Measurements from ENCODE around the gene C1RL. TPM values are rescaled to one million over a fixed set of nuclear protein-coding genes. Genes with fewer than 3 reads are reported as not detected.

Gene C1RL
- total RNA-seq, 1 experiment from 2014 or later: 17.7 TPM

DNA sequence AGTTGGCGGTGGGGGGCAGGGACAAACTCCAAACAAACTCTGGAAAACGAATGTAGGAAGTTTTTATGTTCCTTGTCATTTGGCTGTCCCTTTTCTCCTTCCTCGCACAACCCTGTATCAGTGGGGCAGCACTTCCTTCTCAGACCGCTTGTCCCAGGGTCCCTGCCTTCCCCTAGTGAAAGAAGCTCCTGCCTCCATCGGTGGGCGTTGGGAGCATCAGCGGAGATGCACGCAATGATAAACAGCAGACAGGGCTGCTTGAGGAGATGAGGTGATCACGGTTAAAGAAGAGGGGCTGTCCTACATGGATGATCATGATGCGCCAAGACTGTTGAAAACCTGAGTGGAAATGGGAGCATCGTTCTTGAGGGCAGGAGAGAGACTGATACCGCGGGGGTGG is 47.9 kb downstream of the C1RL start:
- ChIA-PET CTCF (interaction anchor here (0.6 to 3.2 kb wide), 16 partner anchors 9 to 192 kb away, joined by 3 to 48 read pairs (median 5); partner anchors contain the start of genes C1RL, LPCAT3 and PEX5), POLR2A (interaction anchor here (1.7 kb wide), 1 partner anchor 47 kb away, joined by 7 read pairs; no protein-coding TSS in a partner anchor)
- no peaks in the 10 kb centered on the region for H3K9me3 Mint-ChIP-seq
- TF ChIP-seq, protein P1, sequence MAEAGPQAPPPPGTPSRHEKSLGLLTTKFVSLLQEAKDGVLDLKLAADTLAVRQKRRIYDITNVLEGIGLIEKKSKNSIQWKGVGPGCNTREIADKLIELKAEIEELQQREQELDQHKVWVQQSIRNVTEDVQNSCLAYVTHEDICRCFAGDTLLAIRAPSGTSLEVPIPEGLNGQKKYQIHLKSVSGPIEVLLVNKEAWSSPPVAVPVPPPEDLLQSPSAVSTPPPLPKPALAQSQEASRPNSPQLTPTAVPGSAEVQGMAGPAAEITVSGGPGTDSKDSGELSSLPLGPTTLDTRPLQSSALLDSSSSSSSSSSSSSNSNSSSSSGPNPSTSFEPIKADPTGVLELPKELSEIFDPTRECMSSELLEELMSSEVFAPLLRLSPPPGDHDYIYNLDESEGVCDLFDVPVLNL (CRISPR knock-in tag; IDR thresholded peaks at IDR 0.05; ENCODE audit: borderline replicate concordance, low read depth): no peak
- TF ChIP-seq ZSCAN18 (CRISPR knock-in tag; IDR thresholded peaks at IDR 0.05): no peak
- no peak for TF ChIP-seq TCF7 (CRISPR knock-in tag; IDR thresholded peaks at IDR 0.05; ENCODE audit: low read depth)
- no peak for TF ChIP-seq OVOL2 (CRISPR knock-in tag; IDR thresholded peaks at IDR 0.05; ENCODE audit: borderline replicate concordance)
- TF ChIP-seq ZNF219 (CRISPR knock-in tag; IDR thresholded peaks at IDR 0.05; ENCODE audit: borderline replicate concordance): no peak
- TF ChIP-seq, protein P2, sequence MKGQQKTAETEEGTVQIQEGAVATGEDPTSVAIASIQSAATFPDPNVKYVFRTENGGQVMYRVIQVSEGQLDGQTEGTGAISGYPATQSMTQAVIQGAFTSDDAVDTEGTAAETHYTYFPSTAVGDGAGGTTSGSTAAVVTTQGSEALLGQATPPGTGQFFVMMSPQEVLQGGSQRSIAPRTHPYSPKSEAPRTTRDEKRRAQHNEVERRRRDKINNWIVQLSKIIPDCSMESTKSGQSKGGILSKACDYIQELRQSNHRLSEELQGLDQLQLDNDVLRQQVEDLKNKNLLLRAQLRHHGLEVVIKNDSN (CRISPR knock-in tag; IDR thresholded peaks at IDR 0.05): no peak
- no peak for TF ChIP-seq ZNF263 (CRISPR knock-in tag; IDR thresholded peaks at IDR 0.05; ENCODE audit: low read depth)
- TF ChIP-seq, protein P3, sequence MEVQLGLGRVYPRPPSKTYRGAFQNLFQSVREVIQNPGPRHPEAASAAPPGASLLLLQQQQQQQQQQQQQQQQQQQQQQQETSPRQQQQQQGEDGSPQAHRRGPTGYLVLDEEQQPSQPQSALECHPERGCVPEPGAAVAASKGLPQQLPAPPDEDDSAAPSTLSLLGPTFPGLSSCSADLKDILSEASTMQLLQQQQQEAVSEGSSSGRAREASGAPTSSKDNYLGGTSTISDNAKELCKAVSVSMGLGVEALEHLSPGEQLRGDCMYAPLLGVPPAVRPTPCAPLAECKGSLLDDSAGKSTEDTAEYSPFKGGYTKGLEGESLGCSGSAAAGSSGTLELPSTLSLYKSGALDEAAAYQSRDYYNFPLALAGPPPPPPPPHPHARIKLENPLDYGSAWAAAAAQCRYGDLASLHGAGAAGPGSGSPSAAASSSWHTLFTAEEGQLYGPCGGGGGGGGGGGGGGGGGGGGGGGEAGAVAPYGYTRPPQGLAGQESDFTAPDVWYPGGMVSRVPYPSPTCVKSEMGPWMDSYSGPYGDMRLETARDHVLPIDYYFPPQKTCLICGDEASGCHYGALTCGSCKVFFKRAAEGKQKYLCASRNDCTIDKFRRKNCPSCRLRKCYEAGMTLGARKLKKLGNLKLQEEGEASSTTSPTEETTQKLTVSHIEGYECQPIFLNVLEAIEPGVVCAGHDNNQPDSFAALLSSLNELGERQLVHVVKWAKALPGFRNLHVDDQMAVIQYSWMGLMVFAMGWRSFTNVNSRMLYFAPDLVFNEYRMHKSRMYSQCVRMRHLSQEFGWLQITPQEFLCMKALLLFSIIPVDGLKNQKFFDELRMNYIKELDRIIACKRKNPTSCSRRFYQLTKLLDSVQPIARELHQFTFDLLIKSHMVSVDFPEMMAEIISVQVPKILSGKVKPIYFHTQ (CRISPR knock-in tag; IDR thresholded peaks at IDR 0.05): no peak
- TF ChIP-seq RELA (CRISPR knock-in tag; IDR thresholded peaks at IDR 0.05; ENCODE audit: borderline replicate concordance): no peak
- no peak for TF ChIP-seq GTF2I (CRISPR knock-in tag; conservative IDR thresholded peaks at IDR 0.05)
- no peak for TF ChIP-seq ATF1 (CRISPR knock-in tag; IDR thresholded peaks at IDR 0.05)
- no peak for TF ChIP-seq ZBTB21 (CRISPR knock-in tag; IDR thresholded peaks at IDR 0.05; ENCODE audit: borderline replicate concordance)
- no peak for TF ChIP-seq HMGA2 (CRISPR knock-in tag; IDR thresholded peaks at IDR 0.05)
- TF ChIP-seq ZNF425 (CRISPR knock-in tag; conservative IDR thresholded peaks at IDR 0.05): no peak
- peak; percentile 29 for ATAC-seq
- no peaks in the 10 kb centered on the region for H3K36me3 Mint-ChIP-seq
- H3K4me1 Mint-ChIP-seq: peaks cover 17% of the 10 kb centered on the region
- DNase-seq (ENCODE audit: low spot score): no peak
- H3K4me3 Mint-ChIP-seq: no peak overlapping the region
- peaks cover 2% of the 10 kb centered on the region; the same call in 1 of the 2 replicates for H3K27me3 Mint-ChIP-seq (ENCODE audit: low read depth)
- H3K27ac Mint-ChIP-seq: no peak overlapping the region

GRCh38 chr12:7060353-7060954 is 48.6 kb downstream of the C1RL start, which contains the start of gene C1S:
Gene C1S, plus strand, starts transcription at chr12:7060718. Its CDS starts 1,195 bp downstream, at chr12:7061913.
- Mint-ChIP-seq H3K36me3 (no peaks in the 10 kb centered on the region), H3K4me3 (peak within 1 kb of the TSS; percentile 46), H3K9me3 (no peaks in the 10 kb centered on the region), H3K27ac (peak within 1 kb of the TSS; percentile 27; the same call in 1 of the 2 replicates), H3K4me1 (peaks cover 17% of the 10 kb centered on the region), H3K27me3 (ENCODE audit: low read depth) (peaks cover 2% of the 10 kb centered on the region; the same call in 1 of the 2 replicates)
- ChIA-PET POLR2A (interaction anchor here (0.7 to 1.7 kb wide), 2 partner anchors 48 to 50 kb away, joined by 3 to 7 read pairs; no protein-coding TSS in a partner anchor), CTCF (interaction anchor here (1.0 to 3.2 kb wide), 14 partner anchors 9 to 191 kb away, joined by 3 to 48 read pairs (median 5); partner anchors contain the start of genes C1RL, LPCAT3 and PEX5)
- TF ChIP-seq HMGXB4 (CRISPR knock-in tag; IDR thresholded peaks at IDR 0.05): 0 out of 2 replicates have a peak, but pooled peaks have one; percentile 31
- no peak for TF ChIP-seq NR3C1 (CRISPR knock-in tag; conservative IDR thresholded peaks at IDR 0.05; ENCODE audit: low read depth)
- peak; percentile 94 for TF ChIP-seq NFE2L1 (CRISPR knock-in tag; IDR thresholded peaks at IDR 0.05)
- peak; percentile 92 for ATAC-seq
- peak; percentile 42 for DNase-seq (ENCODE audit: low spot score)

All from WTC11 (cell line).